ENCODE measurements around the gene PKP3.
"Not testable (repeated sequence)": the region's sequence is repeated elsewhere in the genome, so short reads cannot be mapped to it uniquely, and the experiment has no call there.

The PKP3 gene

GRCh38 chr11:413120-414081, 19.4 kb downstream of the PKP3 start:
- DNase-seq: no peak

- DNase-seq: no peak
These were observed 20.4 kb downstream of the PKP3 start for GRCh38 chr11:414318-414857.

- no peak for DNase-seq
These were observed 21.6 kb downstream of the PKP3 start for GRCh38 chr11:415640-416041.

- DNase-seq: no peak
These were observed 22.2 kb downstream of the PKP3 start for GRCh38 chr11:416051-416756.

GRCh38 chr11:416757-417621, 23.0 kb downstream of the PKP3 start:
- no peak for DNase-seq

GRCh38 chr11:417652-418342, 23.8 kb downstream of the PKP3 start:
- no peak for DNase-seq

GRCh38 chr11:418343-419247, 24.6 kb downstream of the PKP3 start:
- DNase-seq: no peak

- DNase-seq: no peak
These were observed 25.4 kb downstream of the PKP3 start for GRCh38 chr11:419248-420005.

- DNase-seq: no peak
These were observed 26.3 kb downstream of the PKP3 start for GRCh38 chr11:420054-420910.

- no peak for DNase-seq
These were observed 26.9 kb downstream of the PKP3 start for GRCh38 chr11:420911-421321.

- DNase-seq: no peak
These were observed 28.2 kb downstream of the PKP3 start for GRCh38 chr11:422249-422656.

GRCh38 chr11:424232-424631, 30.2 kb downstream of the PKP3 start:
- no peak for DNase-seq

- not testable (repeated sequence) for DNase-seq
These were observed 30.8 kb downstream of the PKP3 start for GRCh38 chr11:424766-425165.

- DNase-seq: no peak
These were observed 31.3 kb downstream of the PKP3 start for GRCh38 chr11:425301-425700.

GRCh38 chr11:426851-427250, 32.8 kb downstream of the PKP3 start:
- no peak for DNase-seq

- no peak for DNase-seq
These were observed 34.3 kb downstream of the PKP3 start for GRCh38 chr11:428295-428694.

- no peak for DNase-seq
These were observed 35.4 kb downstream of the PKP3 start for GRCh38 chr11:429391-429790.

GRCh38 chr11:429931-430456, 36.0 kb downstream of the PKP3 start:
- no peak for DNase-seq

- no peak for DNase-seq
These were observed 37.9 kb downstream of the PKP3 start for GRCh38 chr11:431921-432320.
